Mesendoderm (in vitro differentiated cells): ENCODE measurements around the gene PLGRKT.
"Not testable (repeated sequence)": the region's sequence is repeated elsewhere in the genome, so short reads cannot be mapped to it uniquely, and the experiment has no call there.

Experiments used
- DNase-seq: peaks from one replicate; pipeline ENCODE4 v3.0.0; 2013
- H2AK5ac ChIP-seq: 2 replicates; pipeline ENCODE4 v1.6.1; 2013; ENCODE audit warnings: low read length, inconsistent platforms
- H2BK120ac ChIP-seq: 2 replicates; pipeline ENCODE4 v1.6.1; 2013; ENCODE audit warnings: low read depth, mild to moderate bottlenecking, low read length, moderate library complexity, mixed read lengths
- H2BK15ac ChIP-seq: replicated peaks from 2 replicates; pipeline ENCODE4 v1.6.1; 2013; ENCODE audit warnings: low read depth, mild to moderate bottlenecking, moderate library complexity
- H2BK5ac ChIP-seq: 2 replicates; pipeline ENCODE4 v1.6.1; 2013; ENCODE audit warnings: low read length, inconsistent platforms
- H3K18ac ChIP-seq: 2 replicates; pipeline ENCODE4 v1.6.1; 2013; ENCODE audit warnings: mild to moderate bottlenecking, low read length, mixed read lengths
- H3K23ac ChIP-seq: one replicate; pipeline ENCODE4 v1.6.1; 2013; ENCODE audit warnings: low read length
- H3K27ac ChIP-seq: 2 replicates; pipeline ENCODE4 v1.5.1; 2013; ENCODE audit warnings: low read depth, mild to moderate bottlenecking, inconsistent platforms, low read length, moderate library complexity
- H3K27me3 ChIP-seq: 2 replicates; pipeline ENCODE4 v1.6.1; 2013; ENCODE audit warnings: low read length, control low read depth, mild to moderate bottlenecking, inconsistent platforms; ENCODE audit not compliant: insufficient read depth, poor library complexity
- H3K36me3 ChIP-seq: 2 replicates; pipeline ENCODE4 v1.6.1; 2013; ENCODE audit warnings: low read length, inconsistent platforms; ENCODE audit not compliant: control insufficient read depth, insufficient read depth
- H3K4ac ChIP-seq: one replicate; pipeline ENCODE4 v1.6.1; 2013; ENCODE audit warnings: low read depth, mild to moderate bottlenecking, low read length, moderate library complexity
- H3K4me1 ChIP-seq: 2 replicates; pipeline ENCODE4 v1.6.1; 2013; ENCODE audit warnings: low read depth, low read length, inconsistent platforms; ENCODE audit not compliant: control insufficient read depth
- H3K4me2 ChIP-seq: 2 replicates; pipeline ENCODE4 v1.6.1; 2013; ENCODE audit warnings: low read length
- H3K4me3 ChIP-seq: 2 replicates; pipeline ENCODE4 v1.5.1; 2013; ENCODE audit warnings: mild to moderate bottlenecking, low read length
- H3K56ac ChIP-seq: one replicate; pipeline ENCODE4 v1.6.1; 2013; ENCODE audit warnings: low read length
- H3K79me1 ChIP-seq: 2 replicates; pipeline ENCODE4 v1.6.1; 2013; ENCODE audit warnings: low read length, inconsistent platforms
- H3K79me2 ChIP-seq: 2 replicates; pipeline ENCODE4 v1.6.1; 2013; ENCODE audit warnings: mild to moderate bottlenecking, low read length; ENCODE audit not compliant: control insufficient read depth, insufficient read depth
- H3K9ac ChIP-seq: 2 replicates; pipeline ENCODE4 v1.6.1; 2013; ENCODE audit warnings: low read length, inconsistent platforms
- H4K5ac ChIP-seq: one replicate; pipeline ENCODE4 v1.6.1; 2013; ENCODE audit warnings: low read length
- H4K8ac ChIP-seq: one replicate; pipeline ENCODE4 v1.6.1; 2013; ENCODE audit warnings: low read depth, mild to moderate bottlenecking, control low read depth, low read length, moderate library complexity
- WGBS: extraction: QIAGEN DNeasy Blood & Tissue Kit; methylation state at CpG from one replicate; pipeline ENCODE4 v1.1.7; 2013; ENCODE audit warnings: low lambda C conversion rate, missing lambda C conversion rate; ENCODE audit not compliant: insufficient coverage; ENCODE audit errors: extremely low coverage; 5-methylcytosine and 5-hydroxymethylcytosine counted together

Gene PLGRKT

GRCh38 chr9:5470816-5471215 lies 33.1 kb upstream of the PLGRKT start:
- H3K18ac ChIP-seq, result no peak overlapping the region
- H3K27ac ChIP-seq, result no peak overlapping the region
- H3K4ac ChIP-seq, result no peak overlapping the region
- DNase-seq, result no peak
- no peak overlapping the region for H2BK120ac ChIP-seq
- no peak overlapping the region for H4K8ac ChIP-seq
- no peaks in the 10 kb centered on the region for H3K36me3 ChIP-seq
- no peaks in the 10 kb centered on the region for H3K79me2 ChIP-seq
- no peak overlapping the region for H3K56ac ChIP-seq
- no peak overlapping the region for H3K4me2 ChIP-seq
- H2BK15ac ChIP-seq, result no peak overlapping the region
- H3K4me1 ChIP-seq, result no peaks in the 10 kb centered on the region
- no peak overlapping the region for H3K9ac ChIP-seq
- no peaks in the 10 kb centered on the region for H3K27me3 ChIP-seq
- no peak overlapping the region for H3K23ac ChIP-seq
- no peak overlapping the region for H2AK5ac ChIP-seq
- H4K5ac ChIP-seq, result no peak overlapping the region
- no CpG with 5 or more reads among the region's 3 CpGs for WGBS
- H3K79me1 ChIP-seq, result no peaks in the 10 kb centered on the region
- H2BK5ac ChIP-seq, result no peak overlapping the region
- no peak overlapping the region for H3K4me3 ChIP-seq

DNA sequence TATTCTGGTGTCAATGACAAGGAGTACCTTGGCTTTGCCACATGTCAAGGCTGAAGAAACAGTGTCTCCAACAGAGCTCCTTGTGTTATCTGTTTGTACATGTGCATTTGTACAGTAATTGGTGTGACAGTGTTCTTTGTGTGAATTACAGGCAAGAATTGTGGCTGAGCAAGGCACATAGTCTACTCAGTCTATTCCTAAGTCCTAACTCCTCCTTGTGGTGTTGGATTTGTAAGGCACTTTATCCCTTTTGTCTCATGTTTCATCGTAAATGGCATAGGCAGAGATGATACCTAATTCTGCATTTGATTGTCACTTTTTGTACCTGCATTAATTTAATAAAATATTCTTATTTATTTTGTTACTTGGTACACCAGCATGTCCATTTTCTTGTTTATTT lies 32.4 kb upstream of the PLGRKT start:
- Histone ChIP-seq H2BK5ac (no peak overlapping the region), H4K8ac (no peak overlapping the region), H3K27me3 (no peaks in the 10 kb centered on the region), H3K4me2 (no peak overlapping the region), H4K5ac (no peak overlapping the region), H3K4ac (no peak overlapping the region), H2AK5ac (no peak overlapping the region), H2BK120ac (no peak overlapping the region), H3K4me3 (no peak overlapping the region), H3K56ac (no peak overlapping the region), H3K23ac (no peak overlapping the region), H3K18ac (no peak overlapping the region), H3K4me1 (no peaks in the 10 kb centered on the region), H3K9ac (no peak overlapping the region), H2BK15ac (no peak overlapping the region), H3K36me3 (no peaks in the 10 kb centered on the region), H3K79me2 (no peaks in the 10 kb centered on the region), H3K27ac (no peak overlapping the region), H3K79me1 (no peaks in the 10 kb centered on the region)
- no peak for DNase-seq
- no CpG with 5 or more reads among the region's 1 CpG for WGBS

- Histone ChIP-seq H3K4me1 (no peaks in the 10 kb centered on the region), H3K4me2 (no peak overlapping the region), H4K5ac (no peak overlapping the region), H3K9ac (no peak overlapping the region), H2BK5ac (no peak overlapping the region), H2BK120ac (no peak overlapping the region), H3K79me2 (no peaks in the 10 kb centered on the region), H3K27me3 (no peaks in the 10 kb centered on the region), H3K79me1 (no peaks in the 10 kb centered on the region), H4K8ac (no peak overlapping the region), H3K27ac (no peak overlapping the region), H3K18ac (no peak overlapping the region), H3K36me3 (no peaks in the 10 kb centered on the region), H3K4me3 (no peak overlapping the region), H3K56ac (no peak overlapping the region), H3K23ac (no peak overlapping the region), H3K4ac (no peak overlapping the region), H2BK15ac (no peak overlapping the region), H2AK5ac (no peak overlapping the region)
- no CpG with 5 or more reads among the region's 5 CpGs for WGBS
- no peak for DNase-seq
Measured at GRCh38 chr9:5468850-5469249, 31.1 kb upstream of the PLGRKT start.

- H2BK15ac ChIP-seq, result no peak overlapping the region
- WGBS, result no CpG with 5 or more reads among the region's 2 CpGs
- no peak overlapping the region for H2AK5ac ChIP-seq
- H3K18ac ChIP-seq, result no peak overlapping the region
- no peak overlapping the region for H3K4ac ChIP-seq
- no peaks in the 10 kb centered on the region for H3K36me3 ChIP-seq
- no peak overlapping the region for H3K9ac ChIP-seq
- H3K27me3 ChIP-seq, result no peaks in the 10 kb centered on the region
- no peaks in the 10 kb centered on the region for H3K79me1 ChIP-seq
- H4K8ac ChIP-seq, result no peak overlapping the region
- H2BK120ac ChIP-seq, result no peak overlapping the region
- no peak overlapping the region for H3K56ac ChIP-seq
- H3K4me1 ChIP-seq, result no peaks in the 10 kb centered on the region
- H2BK5ac ChIP-seq, result no peak overlapping the region
- no peaks in the 10 kb centered on the region for H3K79me2 ChIP-seq
- no peak overlapping the region for H4K5ac ChIP-seq
- H3K27ac ChIP-seq, result no peak overlapping the region
- no peak overlapping the region for H3K23ac ChIP-seq
- DNase-seq, result no peak
- no peak overlapping the region for H3K4me3 ChIP-seq
- no peak overlapping the region for H3K4me2 ChIP-seq
Measured at GRCh38 chr9:5466766-5467165, 29.0 kb upstream of the PLGRKT start.

GRCh38 chr9:5466005-5466404 lies 28.3 kb upstream of the PLGRKT start:
- H2BK15ac ChIP-seq, result no peak overlapping the region
- H3K23ac ChIP-seq, result no peak overlapping the region
- H2AK5ac ChIP-seq, result no peak overlapping the region
- no peak overlapping the region for H3K56ac ChIP-seq
- H3K4me1 ChIP-seq, result no peaks in the 10 kb centered on the region
- WGBS, result no CpG with 5 or more reads among the region's 1 CpG
- H3K79me2 ChIP-seq, result no peaks in the 10 kb centered on the region
- H3K9ac ChIP-seq, result no peak overlapping the region
- H3K4ac ChIP-seq, result no peak overlapping the region
- H3K4me3 ChIP-seq, result no peak overlapping the region
- H4K8ac ChIP-seq, result no peak overlapping the region
- H3K27ac ChIP-seq, result no peak overlapping the region
- H2BK120ac ChIP-seq, result no peak overlapping the region
- no peaks in the 10 kb centered on the region for H3K27me3 ChIP-seq
- DNase-seq, result no peak
- no peaks in the 10 kb centered on the region for H3K79me1 ChIP-seq
- no peaks in the 10 kb centered on the region for H3K36me3 ChIP-seq
- no peak overlapping the region for H3K18ac ChIP-seq
- H3K4me2 ChIP-seq, result no peak overlapping the region
- no peak overlapping the region for H2BK5ac ChIP-seq
- H4K5ac ChIP-seq, result no peak overlapping the region

DNA sequence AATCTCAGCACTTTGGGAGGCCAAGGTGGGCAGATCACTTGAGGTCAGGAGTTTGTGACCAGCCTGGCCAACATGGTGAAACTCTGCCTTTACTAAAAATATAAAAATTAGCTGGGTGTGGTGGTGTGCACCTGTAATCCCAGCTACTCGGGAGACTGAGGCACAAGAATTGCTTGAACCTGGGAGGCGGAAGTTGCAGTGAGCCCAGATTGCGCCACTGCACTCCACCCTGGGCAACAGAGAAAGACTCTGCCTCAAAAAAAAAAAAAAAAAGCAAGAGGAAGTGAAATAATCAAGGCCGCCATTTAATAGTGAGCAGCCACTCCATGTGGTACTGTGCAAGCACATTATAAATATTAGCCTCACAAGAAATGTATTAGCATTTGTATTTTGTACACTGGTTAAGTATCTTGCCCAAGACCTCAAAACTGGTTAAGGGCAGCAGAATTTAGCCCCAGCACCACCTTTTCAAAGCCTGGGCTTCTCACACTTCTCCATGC lies 27.2 kb upstream of the PLGRKT start:
- H2AK5ac ChIP-seq, H4K8ac ChIP-seq, H3K4me1 ChIP-seq, H3K4me3 ChIP-seq, H2BK120ac ChIP-seq, H3K79me1 ChIP-seq, H2BK5ac ChIP-seq, H3K18ac ChIP-seq, H3K4me2 ChIP-seq, H3K4ac ChIP-seq, H4K5ac ChIP-seq, H3K27me3 ChIP-seq, H3K27ac ChIP-seq, H2BK15ac ChIP-seq, DNase-seq, H3K23ac ChIP-seq, H3K36me3 ChIP-seq, H3K56ac ChIP-seq, H3K79me2 ChIP-seq, H3K9ac ChIP-seq: not testable (repeated sequence)
- no CpG with 5 or more reads among the region's 4 CpGs for WGBS
